Measurements from ENCODE around the gene RASA2. TPM values are rescaled to one million over a fixed set of nuclear protein-coding genes. Genes with fewer than 3 reads are reported as not detected.

RASA2 gene
- polyA plus RNA-seq, 1 donor (not counting 4 experiments of a cell fraction or from before 2014, with no cell fraction given), result 10.3 TPM

DNA sequence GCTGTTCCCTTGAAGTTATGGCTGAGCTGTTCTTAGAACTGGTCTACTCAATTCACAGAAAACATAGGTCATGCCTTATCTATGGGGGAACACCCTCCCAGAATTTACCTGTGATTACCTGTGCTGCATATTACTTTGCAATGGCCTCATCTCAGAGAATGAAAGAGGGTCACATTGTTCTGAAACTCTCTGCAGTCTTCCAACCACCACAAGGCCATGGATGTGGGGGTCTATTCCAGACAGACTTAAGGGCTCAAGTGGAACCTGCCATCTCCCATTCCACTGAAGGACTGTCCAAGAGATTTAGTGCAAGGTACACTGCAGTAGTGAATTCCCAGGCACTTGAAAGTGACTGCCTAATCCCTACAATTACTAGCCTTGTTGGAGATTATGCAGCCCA, 40.1 kb upstream of the RASA2 start:
- TF ChIP-seq EZH2 (IDR thresholded peaks at IDR 0.05; ENCODE audit: low read length), result no peak
- TF ChIP-seq, protein P1, sequence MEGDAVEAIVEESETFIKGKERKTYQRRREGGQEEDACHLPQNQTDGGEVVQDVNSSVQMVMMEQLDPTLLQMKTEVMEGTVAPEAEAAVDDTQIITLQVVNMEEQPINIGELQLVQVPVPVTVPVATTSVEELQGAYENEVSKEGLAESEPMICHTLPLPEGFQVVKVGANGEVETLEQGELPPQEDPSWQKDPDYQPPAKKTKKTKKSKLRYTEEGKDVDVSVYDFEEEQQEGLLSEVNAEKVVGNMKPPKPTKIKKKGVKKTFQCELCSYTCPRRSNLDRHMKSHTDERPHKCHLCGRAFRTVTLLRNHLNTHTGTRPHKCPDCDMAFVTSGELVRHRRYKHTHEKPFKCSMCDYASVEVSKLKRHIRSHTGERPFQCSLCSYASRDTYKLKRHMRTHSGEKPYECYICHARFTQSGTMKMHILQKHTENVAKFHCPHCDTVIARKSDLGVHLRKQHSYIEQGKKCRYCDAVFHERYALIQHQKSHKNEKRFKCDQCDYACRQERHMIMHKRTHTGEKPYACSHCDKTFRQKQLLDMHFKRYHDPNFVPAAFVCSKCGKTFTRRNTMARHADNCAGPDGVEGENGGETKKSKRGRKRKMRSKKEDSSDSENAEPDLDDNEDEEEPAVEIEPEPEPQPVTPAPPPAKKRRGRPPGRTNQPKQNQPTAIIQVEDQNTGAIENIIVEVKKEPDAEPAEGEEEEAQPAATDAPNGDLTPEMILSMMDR (optimal IDR thresholded peaks at IDR 0.05 in 1 of 3, IDR thresholded peaks at IDR 0.05 in 1 of 3, conservative IDR thresholded peaks at IDR 0.05 in 1 of 3; ENCODE audit: extremely low read depth in 1 of 3, insufficient read depth in 2 of 3, low read length in 3 of 3), result no peak
- Histone ChIP-seq H3K27me3 (ENCODE audit: control insufficient read depth, extremely low read depth, insufficient read depth, low read length) (no peaks in the 10 kb centered on the region), H3K4me3 (ENCODE audit: control insufficient read depth in 2 of 3, extremely low read depth in 1 of 3, insufficient read depth in 2 of 3, low read depth in 1 of 3, low read length in 3 of 3) (no peak overlapping the region), H3K4me2 (ENCODE audit: control insufficient read depth, extremely low read depth, insufficient read depth, low read depth, low read length) (no peak overlapping the region), H3K9me1 (ENCODE audit: control insufficient read depth, extremely low read depth, insufficient read depth, low read length) (peaks cover 3% of the 10 kb centered on the region), H2AFZ (ENCODE audit: control insufficient read depth, low read length) (no peak overlapping the region), H3K4me1 (ENCODE audit: control insufficient read depth, extremely low read depth, insufficient read depth, low read length) (peaks cover 3% of the 10 kb centered on the region), H3K36me3 (ENCODE audit: control insufficient read depth in 2 of 2, extremely low read depth in 1 of 2, insufficient read depth in 2 of 2, low read length in 2 of 2) (peaks cover 25 to 45% of the 10 kb centered on the region in 2 experiments), H4K20me1 (ENCODE audit: control insufficient read depth, extremely low read depth, insufficient read depth, low read length) (peaks cover 4% of the 10 kb centered on the region), H3K27ac (ENCODE audit: control insufficient read depth, insufficient read depth, low read length) (no peak overlapping the region), H3K9ac (ENCODE audit: control insufficient read depth, extremely low read depth, insufficient read depth, low read length) (no peak overlapping the region), H3K79me2 (ENCODE audit: control insufficient read depth, insufficient read depth, low read length) (peaks cover 25% of the 10 kb centered on the region), H3K9me3 (ENCODE audit: control insufficient read depth, low read depth, low read length) (no peaks in the 10 kb centered on the region)
- DNase-seq (ENCODE audit: low read depth, low spot score), result no peak
- dilution Hi-C loops (cut with MboI; ENCODE audit: extremely low pct_ligation_motif_present, low sequenced_read_pairs), result no loop called here
- no peak for FAIRE-seq

DNA sequence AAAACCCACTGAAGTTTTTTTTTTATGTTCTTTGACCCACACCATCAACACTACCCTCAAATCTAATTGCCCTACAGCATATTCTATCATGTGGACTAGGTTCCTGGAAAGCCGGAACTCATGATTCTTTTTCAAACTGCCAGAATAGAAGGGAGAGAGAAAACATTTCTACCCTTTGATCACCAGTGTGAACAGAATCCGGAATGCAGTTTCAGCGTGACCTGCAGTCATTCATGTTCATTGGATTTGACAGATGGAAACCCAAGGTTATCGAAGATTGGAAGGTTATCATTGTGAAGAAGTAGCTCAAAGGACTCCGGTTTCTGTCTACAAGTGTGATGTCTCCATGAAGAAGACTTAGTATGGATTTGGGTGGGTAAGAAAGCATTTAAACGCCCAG, 39.4 kb upstream of the RASA2 start:
- peaks cover 22% of the 10 kb centered on the region for H3K79me2 ChIP-seq (ENCODE audit: control insufficient read depth, insufficient read depth, low read length)
- H3K27me3 ChIP-seq (ENCODE audit: control insufficient read depth, extremely low read depth, insufficient read depth, low read length), result no peaks in the 10 kb centered on the region
- H4K20me1 ChIP-seq (ENCODE audit: control insufficient read depth, extremely low read depth, insufficient read depth, low read length), result peaks cover 4% of the 10 kb centered on the region
- H3K4me2 ChIP-seq (ENCODE audit: control insufficient read depth, extremely low read depth, insufficient read depth, low read depth, low read length), result no peak overlapping the region
- H3K9me1 ChIP-seq (ENCODE audit: control insufficient read depth, extremely low read depth, insufficient read depth, low read length), result peaks cover 3% of the 10 kb centered on the region
- H3K4me3 ChIP-seq (ENCODE audit: control insufficient read depth in 2 of 3, extremely low read depth in 1 of 3, insufficient read depth in 2 of 3, low read depth in 1 of 3, low read length in 3 of 3), result no peak overlapping the region
- FAIRE-seq, result no peak
- peaks cover 25 to 41% of the 10 kb centered on the region in 2 experiments for H3K36me3 ChIP-seq (ENCODE audit: control insufficient read depth in 2 of 2, extremely low read depth in 1 of 2, insufficient read depth in 2 of 2, low read length in 2 of 2)
- H3K4me1 ChIP-seq (ENCODE audit: control insufficient read depth, extremely low read depth, insufficient read depth, low read length), result no peaks in the 10 kb centered on the region
- H3K9ac ChIP-seq (ENCODE audit: control insufficient read depth, extremely low read depth, insufficient read depth, low read length), result no peak overlapping the region
- no peak for TF ChIP-seq EZH2 (IDR thresholded peaks at IDR 0.05; ENCODE audit: low read length)
- TF ChIP-seq, protein P1 (optimal IDR thresholded peaks at IDR 0.05 in 1 of 3, IDR thresholded peaks at IDR 0.05 in 1 of 3, conservative IDR thresholded peaks at IDR 0.05 in 1 of 3; ENCODE audit: extremely low read depth in 1 of 3, insufficient read depth in 2 of 3, low read length in 3 of 3), result no peak
- H2AFZ ChIP-seq (ENCODE audit: control insufficient read depth, low read length), result no peak overlapping the region
- dilution Hi-C loops (cut with MboI; ENCODE audit: extremely low pct_ligation_motif_present, low sequenced_read_pairs), result no loop called here
- no peak overlapping the region for H3K27ac ChIP-seq (ENCODE audit: control insufficient read depth, insufficient read depth, low read length)
- DNase-seq (ENCODE audit: low read depth, low spot score), result no peak
- no peaks in the 10 kb centered on the region for H3K9me3 ChIP-seq (ENCODE audit: control insufficient read depth, low read depth, low read length)
